Testis (tissue), 2 donors: ENCODE measurements around the gene FAM120A.

Experiments used
- CTCF ChIP-seq, 3 experiments: fragments of 450-650 bp in 2 of 3; fragments of 200-600 bp in 1 of 3; sonication (generic) in 1 of 3; IDR thresholded peaks; one replicate each; pipeline ENCODE4 v1.5.1; 2016 to 2019; ENCODE audit warnings: antibody characterized with exemption in 3 of 3, mild to moderate bottlenecking in 2 of 3, moderate library complexity in 1 of 3
- POLR2A ChIP-seq: fragments of 450-650 bp; IDR thresholded peaks from one replicate; pipeline ENCODE4 v1.6.1; 2017; ENCODE audit warnings: antibody characterized with exemption, mild to moderate bottlenecking, moderate library complexity

- no peak for TF ChIP-seq POLR2A
- TF ChIP-seq CTCF (IDR thresholded peaks at IDR 0.05) = no peak
These were observed 158.7 kb downstream of the FAM120A start for GRCh38 chr9:93610206-93610605.
